ENCODE data around the gene MTRF1L.
A peak's percentile ranks its signal among the peaks of the same experiment; 100 is the strongest.

Gene MTRF1L

DNA sequence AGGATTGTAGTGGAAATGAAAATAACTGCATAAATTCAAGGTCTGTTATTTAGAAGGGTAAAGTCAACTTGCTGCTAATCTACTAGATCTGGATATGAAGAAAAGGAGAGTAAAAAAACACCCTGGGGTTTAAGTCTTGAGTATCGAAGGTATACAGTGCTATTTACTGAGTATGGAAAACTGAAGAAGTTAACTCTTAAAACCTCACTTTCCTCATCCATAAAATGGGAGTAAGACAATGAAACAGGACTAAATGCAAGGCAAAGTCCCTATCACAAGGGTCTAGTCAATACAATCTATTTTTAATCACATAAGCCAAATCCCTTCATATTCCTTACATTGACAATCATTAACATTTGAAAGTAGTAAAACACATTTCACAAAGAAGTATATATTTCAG lies 21.9 kb downstream of the MTRF1L start:
- no peaks in the 10 kb centered on the region for H3K27me3 ChIP-seq (ENCODE audit: insufficient read depth, low read depth)
- peaks cover 44% of the 10 kb centered on the region for H4K20me1 ChIP-seq (ENCODE audit: insufficient read depth)
- no peak overlapping the region for H2AFZ ChIP-seq (ENCODE audit: low read depth)
- peaks cover 11% of the 10 kb centered on the region for H3K36me3 ChIP-seq (ENCODE audit: insufficient read depth)
- H3K4me2 ChIP-seq: peak overlapping the region; percentile 77
- H3K4me3 ChIP-seq (IDR thresholded peaks at IDR 0.05; ENCODE audit: insufficient read depth, low read depth, low read length): no peak overlapping the region
- peaks cover 92% of the 10 kb centered on the region for H3K79me2 ChIP-seq (ENCODE audit: insufficient read depth, low read depth)
- peaks cover 62% of the 10 kb centered on the region for H3K4me1 ChIP-seq (ENCODE audit: low read depth, poor library complexity, severe bottlenecking)
- TF ChIP-seq, protein P1, sequence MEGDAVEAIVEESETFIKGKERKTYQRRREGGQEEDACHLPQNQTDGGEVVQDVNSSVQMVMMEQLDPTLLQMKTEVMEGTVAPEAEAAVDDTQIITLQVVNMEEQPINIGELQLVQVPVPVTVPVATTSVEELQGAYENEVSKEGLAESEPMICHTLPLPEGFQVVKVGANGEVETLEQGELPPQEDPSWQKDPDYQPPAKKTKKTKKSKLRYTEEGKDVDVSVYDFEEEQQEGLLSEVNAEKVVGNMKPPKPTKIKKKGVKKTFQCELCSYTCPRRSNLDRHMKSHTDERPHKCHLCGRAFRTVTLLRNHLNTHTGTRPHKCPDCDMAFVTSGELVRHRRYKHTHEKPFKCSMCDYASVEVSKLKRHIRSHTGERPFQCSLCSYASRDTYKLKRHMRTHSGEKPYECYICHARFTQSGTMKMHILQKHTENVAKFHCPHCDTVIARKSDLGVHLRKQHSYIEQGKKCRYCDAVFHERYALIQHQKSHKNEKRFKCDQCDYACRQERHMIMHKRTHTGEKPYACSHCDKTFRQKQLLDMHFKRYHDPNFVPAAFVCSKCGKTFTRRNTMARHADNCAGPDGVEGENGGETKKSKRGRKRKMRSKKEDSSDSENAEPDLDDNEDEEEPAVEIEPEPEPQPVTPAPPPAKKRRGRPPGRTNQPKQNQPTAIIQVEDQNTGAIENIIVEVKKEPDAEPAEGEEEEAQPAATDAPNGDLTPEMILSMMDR (conservative IDR thresholded peaks at IDR 0.05; ENCODE audit: low read depth, low read length): no peak
- peak overlapping the region; percentile 87; the same call in 1 of the 2 replicates for H3K9ac ChIP-seq
- H3K27ac ChIP-seq: no peak overlapping the region

DNA sequence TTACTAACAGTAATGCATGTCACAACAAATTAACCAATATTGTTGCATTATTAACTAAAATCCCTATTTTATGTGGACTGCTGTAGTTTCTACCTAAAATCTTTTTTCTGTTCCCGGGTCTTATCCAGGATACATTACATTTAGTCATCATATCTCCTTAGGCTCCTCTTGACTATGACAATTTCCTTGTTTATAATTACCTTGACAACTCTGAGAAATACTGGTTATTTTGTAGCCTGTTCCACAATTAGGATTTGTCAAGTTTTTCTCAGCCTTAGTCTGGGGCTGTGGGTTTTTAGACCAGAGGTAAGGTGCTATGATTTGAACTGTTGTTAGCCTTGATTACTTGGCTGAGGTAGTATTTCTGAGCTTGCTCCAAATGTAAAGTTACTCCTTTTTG lies 23.4 kb downstream of the MTRF1L start:
- no peak overlapping the region for H2AFZ ChIP-seq (ENCODE audit: low read depth)
- no peak overlapping the region for H3K27ac ChIP-seq
- peaks cover 92% of the 10 kb centered on the region for H3K79me2 ChIP-seq (ENCODE audit: insufficient read depth, low read depth)
- no peak overlapping the region for H3K9ac ChIP-seq
- no peaks in the 10 kb centered on the region for H3K27me3 ChIP-seq (ENCODE audit: insufficient read depth, low read depth)
- TF ChIP-seq, protein P1 (conservative IDR thresholded peaks at IDR 0.05; ENCODE audit: low read depth, low read length): no peak
- peak overlapping the region; percentile 77 for H3K4me2 ChIP-seq
- H3K4me1 ChIP-seq (ENCODE audit: low read depth, poor library complexity, severe bottlenecking): peaks cover 69% of the 10 kb centered on the region
- peaks cover 26% of the 10 kb centered on the region for H3K36me3 ChIP-seq (ENCODE audit: insufficient read depth)
- H4K20me1 ChIP-seq (ENCODE audit: insufficient read depth): peaks cover 58% of the 10 kb centered on the region
- no peak overlapping the region for H3K4me3 ChIP-seq (IDR thresholded peaks at IDR 0.05; ENCODE audit: insufficient read depth, low read depth, low read length)

DNA sequence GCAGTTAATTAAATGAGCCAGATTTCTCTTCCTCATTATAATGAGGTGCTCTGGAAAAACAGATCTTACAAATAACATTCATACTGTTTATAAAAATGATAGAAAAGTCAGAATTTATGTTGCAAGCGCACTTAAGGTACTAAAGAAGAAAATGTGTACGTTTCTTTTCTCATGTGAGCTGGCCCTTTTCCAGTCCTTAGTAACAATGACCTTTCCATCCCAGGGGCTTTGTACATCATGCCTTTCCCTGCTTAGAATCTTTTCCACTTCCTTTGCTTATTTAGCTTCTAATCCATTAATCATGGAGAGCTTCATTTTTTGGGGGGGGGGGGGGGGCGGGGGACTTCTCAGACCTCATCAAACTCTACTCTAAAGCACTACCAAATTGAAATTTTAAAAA lies 24.5 kb downstream of the MTRF1L start:
- peaks cover 70% of the 10 kb centered on the region for H3K4me1 ChIP-seq (ENCODE audit: low read depth, poor library complexity, severe bottlenecking)
- H3K9ac ChIP-seq: no peak overlapping the region
- H3K79me2 ChIP-seq (ENCODE audit: insufficient read depth, low read depth): peaks cover 98% of the 10 kb centered on the region
- TF ChIP-seq, protein P1 (conservative IDR thresholded peaks at IDR 0.05; ENCODE audit: low read depth, low read length): no peak
- H3K4me2 ChIP-seq: no peak overlapping the region
- no peak overlapping the region for H3K27ac ChIP-seq
- H3K4me3 ChIP-seq (IDR thresholded peaks at IDR 0.05; ENCODE audit: insufficient read depth, low read depth, low read length): no peak overlapping the region
- H2AFZ ChIP-seq (ENCODE audit: low read depth): no peak overlapping the region
- H3K36me3 ChIP-seq (ENCODE audit: insufficient read depth): peaks cover 34% of the 10 kb centered on the region
- H3K27me3 ChIP-seq (ENCODE audit: insufficient read depth, low read depth): no peaks in the 10 kb centered on the region
- peaks cover 67% of the 10 kb centered on the region for H4K20me1 ChIP-seq (ENCODE audit: insufficient read depth)

DNA sequence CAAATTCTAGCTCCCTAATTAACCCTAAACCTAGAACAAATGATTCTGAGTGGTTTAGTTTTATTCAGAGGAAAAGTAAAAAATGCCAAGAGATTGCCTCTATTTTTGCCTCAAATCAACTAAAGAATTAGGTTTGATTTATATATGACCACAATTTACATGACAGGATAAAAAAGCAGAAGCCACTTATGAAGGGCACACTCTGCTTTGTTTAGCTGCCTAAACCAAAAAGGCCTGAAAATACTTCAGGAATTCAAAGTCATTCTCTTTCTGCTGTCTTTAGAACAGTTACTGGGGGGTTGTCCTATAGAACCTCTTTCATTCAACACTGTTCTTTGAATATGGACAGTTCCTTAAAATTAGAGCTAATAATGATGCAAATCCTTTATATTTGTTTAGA lies 25.0 kb downstream of the MTRF1L start:
- Histone ChIP-seq H2AFZ (ENCODE audit: low read depth) (no peak overlapping the region), H3K27ac (no peak overlapping the region), H3K4me3 (IDR thresholded peaks at IDR 0.05; ENCODE audit: insufficient read depth, low read depth, low read length) (no peak overlapping the region), H3K4me1 (ENCODE audit: low read depth, poor library complexity, severe bottlenecking) (peaks cover 70% of the 10 kb centered on the region), H3K27me3 (ENCODE audit: insufficient read depth, low read depth) (no peaks in the 10 kb centered on the region), H3K79me2 (ENCODE audit: insufficient read depth, low read depth) (peaks cover 100% of the 10 kb centered on the region), H3K9ac (no peak overlapping the region), H4K20me1 (ENCODE audit: insufficient read depth) (peaks cover 67% of the 10 kb centered on the region), H3K4me2 (0 out of 2 replicates have a peak overlapping the region, but pooled peaks have one; percentile 3), H3K36me3 (ENCODE audit: insufficient read depth) (peaks cover 39% of the 10 kb centered on the region)
- TF ChIP-seq, protein P1 (conservative IDR thresholded peaks at IDR 0.05; ENCODE audit: low read depth, low read length): no peak

Measured in KMS-11 (cell line).